Common myeloid progenitor, CD34-positive (primary cell): ENCODE data around the gene ZNF180.
"Not testable (repeated sequence)": the region's sequence is repeated elsewhere in the genome, so short reads cannot be mapped to it uniquely, and the experiment has no call there.

ENCODE experiments used
- CTCF ChIA-PET: fragments of 350-600 bp; sonication (Branson Sonifier 250); formaldehyde crosslinking; loops from one replicate; lab custom pipeline; 2021; ENCODE audit warnings: antibody characterized with exemption; lab: Charles Lee
- POLR2A ChIA-PET: fragments of 350-600 bp; sonication (Branson Sonifier 250); formaldehyde crosslinking; loops from one replicate; lab custom pipeline; 2021; ENCODE audit warnings: antibody characterized with exemption; lab: Charles Lee
- DNase-seq, 3 donors: peaks; one replicate each; pipeline versions ENCODE4 v3.0.0 to v3.0.0-alpha.2; 2013
- H3K27ac ChIP-seq, 2 experiments: 1 replicate in 1 of 2; 2 replicates in 1 of 2; pipeline ENCODE4 v1.7.0; 2013; ENCODE audit warnings: inconsistent platforms in 2 of 2, low read length in 2 of 2, mild to moderate bottlenecking in 2 of 2, low read depth in 1 of 2, moderate library complexity in 1 of 2; ENCODE audit not compliant: severe bottlenecking in 2 of 2, insufficient read depth in 1 of 2, poor library complexity in 1 of 2
- H3K27me3 ChIP-seq, 5 experiments: replicated peaks in 2 of 5; 1 replicate in 3 of 5; 2 replicates in 2 of 5; pipeline versions ENCODE4 v1.6.1 to v1.7.0; 2013; ENCODE audit warnings: low read length in 4 of 5, mild to moderate bottlenecking in 2 of 5, moderate library complexity in 2 of 5, inconsistent platforms in 1 of 5; ENCODE audit not compliant: insufficient read depth in 5 of 5, control insufficient read depth in 4 of 5
- H3K36me3 ChIP-seq, 4 experiments: 1 replicate in 2 of 4; 2 replicates in 2 of 4; pipeline versions ENCODE4 v1.6.1 to v1.7.0; 2013; ENCODE audit warnings: low read length in 3 of 4, control low read depth in 1 of 4, mild to moderate bottlenecking in 1 of 4; ENCODE audit not compliant: control insufficient read depth in 4 of 4, insufficient read depth in 4 of 4
- H3K4me1 ChIP-seq, 4 experiments: 1 replicate in 3 of 4; 2 replicates in 1 of 4; pipeline versions ENCODE4 v1.6.1 to v1.7.1; 2013; ENCODE audit warnings: low read length in 3 of 4, mild to moderate bottlenecking in 3 of 4, control low read depth in 1 of 4, inconsistent platforms in 1 of 4, moderate library complexity in 1 of 4; ENCODE audit not compliant: control insufficient read depth in 4 of 4, insufficient read depth in 4 of 4; ENCODE audit errors: control extremely low read depth in 1 of 4
- H3K4me3 ChIP-seq, 7 experiments: 1 replicate in 4 of 7; 2 replicates in 3 of 7; pipeline versions ENCODE4 v1.5.1 to v1.7.0; 2013; ENCODE audit warnings: mild to moderate bottlenecking in 7 of 7, low read length in 6 of 7, moderate library complexity in 6 of 7, inconsistent platforms in 2 of 7, low read depth in 2 of 7, control low read depth in 1 of 7; ENCODE audit not compliant: insufficient read depth in 4 of 7, control insufficient read depth in 1 of 7; ENCODE audit errors: extremely low read depth in 1 of 7
- H3K9me3 ChIP-seq, 5 experiments: 1 replicate in 4 of 5; 2 replicates in 1 of 5; pipeline versions ENCODE4 v1.6.1 to v1.7.1; 2013; ENCODE audit warnings: low read length in 4 of 5, mild to moderate bottlenecking in 2 of 5, inconsistent platforms in 1 of 5, low read depth in 1 of 5, moderate library complexity in 1 of 5; ENCODE audit not compliant: control insufficient read depth in 4 of 5, insufficient read depth in 2 of 5; ENCODE audit errors: control extremely low read depth in 1 of 5
- WGBS: methylation state at CpG from one replicate; pipeline ENCODE4 v1.1.5; 2013; ENCODE audit not compliant: insufficient coverage; 5-methylcytosine and 5-hydroxymethylcytosine counted together

The ZNF180 gene

GRCh38 chr19:44539991-44540390 lies 39.7 kb upstream of the ZNF180 start:
- ChIA-PET POLR2A (interaction anchor here (0.5 kb wide), 1 partner anchor 538 kb away, joined by 3 read pairs; no protein-coding TSS in a partner anchor), CTCF (no interaction called here)
- DNase-seq, result no peak
- no peaks in the 10 kb centered on the region for H3K36me3 ChIP-seq
- H3K9me3 ChIP-seq, result peaks cover 0 to 8% (median 3%) of the 10 kb centered on the region in 5 experiments
- 88% methylated on average over 3 of the region's 6 CpGs for WGBS
- peaks cover 0 to 9% (median 2%) of the 10 kb centered on the region in 5 experiments for H3K27me3 ChIP-seq
- no peak overlapping the region for H3K27ac ChIP-seq
- H3K4me3 ChIP-seq, result no peak overlapping the region
- H3K4me1 ChIP-seq, result no peaks in the 10 kb centered on the region

- Histone ChIP-seq H3K4me1 (no peaks in the 10 kb centered on the region), H3K9me3 (peaks cover 0 to 8% (median 3%) of the 10 kb centered on the region in 5 experiments), H3K36me3 (no peaks in the 10 kb centered on the region), H3K27me3 (peaks cover 0 to 9% (median 2%) of the 10 kb centered on the region in 5 experiments), H3K27ac (no peak overlapping the region), H3K4me3 (no peak overlapping the region)
- DNase-seq, result no peak
- WGBS, result 86% methylated on average over 9 of the region's 11 CpGs
- ChIA-PET CTCF (no interaction called here), POLR2A (no interaction called here)
These were observed 39.0 kb upstream of the ZNF180 start for GRCh38 chr19:44539236-44539826.

- 75% methylated on average over 2 of the region's 3 CpGs for WGBS
- H3K4me1 ChIP-seq, POLR2A ChIA-PET, DNase-seq, H3K4me3 ChIP-seq, H3K27ac ChIP-seq, CTCF ChIA-PET, H3K36me3 ChIP-seq, H3K9me3 ChIP-seq: not testable (repeated sequence)
- peaks cover 0 to 13% (median 0%) of the 10 kb centered on the region in 5 experiments for H3K27me3 ChIP-seq
These were observed 35.0 kb upstream of the ZNF180 start for GRCh38 chr19:44535361-44535760.

- Histone ChIP-seq H3K4me1 (no peaks in the 10 kb centered on the region), H3K9me3 (peaks cover 0 to 8% (median 3%) of the 10 kb centered on the region in 5 experiments), H3K4me3 (no peak overlapping the region), H3K27me3 (peaks cover 0 to 9% (median 3%) of the 10 kb centered on the region in 5 experiments), H3K27ac (no peak overlapping the region), H3K36me3 (no peaks in the 10 kb centered on the region)
- POLR2A ChIA-PET, result no interaction called here
- CTCF ChIA-PET, result no interaction called here
- no peak for DNase-seq
- 88% methylated on average over 5 of the region's 5 CpGs for WGBS
These were observed 32.5 kb upstream of the ZNF180 start for GRCh38 chr19:44532819-44533218.

- Histone ChIP-seq H3K9me3 (peaks cover 0 to 7% (median 2%) of the 10 kb centered on the region in 5 experiments), H3K27me3 (peaks cover 0 to 7% (median 3%) of the 10 kb centered on the region in 5 experiments), H3K4me1 (no peaks in the 10 kb centered on the region), H3K36me3 (no peaks in the 10 kb centered on the region), H3K27ac (no peak overlapping the region), H3K4me3 (no peak overlapping the region)
- WGBS, result 75% methylated on average over 6 of the region's 6 CpGs
- ChIA-PET CTCF (no interaction called here), POLR2A (no interaction called here)
- DNase-seq, result peak in 1 of 3 donors; percentile 5
These were observed 30.5 kb upstream of the ZNF180 start for GRCh38 chr19:44530777-44531176.

- WGBS, result 95% methylated on average over 9 of the region's 9 CpGs
- H3K27ac ChIP-seq, result no peak within 1 kb of the TSS
- ChIA-PET CTCF (interaction anchor here (1.3 kb wide), 1 partner anchor 42 kb away, joined by 3 read pairs; no protein-coding TSS in a partner anchor), POLR2A (interaction anchor here (0.6 kb wide), 2 partner anchors 16 to 251 kb away, joined by 3 read pairs; no protein-coding TSS in a partner anchor)
- H3K4me3 ChIP-seq, result no peak within 1 kb of the TSS
- no peaks in the 10 kb centered on the region for H3K4me1 ChIP-seq
- H3K9me3 ChIP-seq, result no peaks in the 10 kb centered on the region
- no peaks in the 10 kb centered on the region for H3K36me3 ChIP-seq
- peaks cover 0 to 7% (median 3%) of the 10 kb centered on the region in 5 experiments for H3K27me3 ChIP-seq
- DNase-seq, result no peak
These were observed 29.2 kb upstream of the ZNF180 start, which contains the start of gene CEACAM20 for GRCh38 chr19:44529536-44529935. Gene CEACAM20 (minus strand): TSS chr19:44529675. CDS start chr19:44529509, 166 bp downstream.

- Histone ChIP-seq H3K4me1 (no peaks in the 10 kb centered on the region), H3K27ac (no peak overlapping the region), H3K27me3 (peaks cover 0 to 9% (median 3%) of the 10 kb centered on the region in 5 experiments), H3K9me3 (peaks cover 0 to 3% (median 0%) of the 10 kb centered on the region in 5 experiments), H3K36me3 (no peaks in the 10 kb centered on the region), H3K4me3 (no peak overlapping the region)
- CTCF ChIA-PET, result no interaction called here
- WGBS, result 91% methylated on average over 7 of the region's 7 CpGs
- POLR2A ChIA-PET, result no interaction called here
- DNase-seq, result no peak
These were observed 27.2 kb upstream of the ZNF180 start for GRCh38 chr19:44527554-44527953.
